Nephron (organoid): ENCODE measurements around the gene ADARB2.
A peak's percentile ranks its signal among the peaks of the same experiment; 100 is the strongest.

ENCODE experiments used
- H3K27ac Mint-ChIP-seq, 3 experiments: 2 replicates each; pipeline ENCODE4 v1.8.0; 2020; ENCODE audit warnings: mixed read lengths in 3 of 3, mild to moderate bottlenecking in 2 of 3, moderate library complexity in 1 of 3
- H3K27me3 Mint-ChIP-seq: 2 replicates; pipeline ENCODE4 v1.8.0; 2021; ENCODE audit warnings: low read depth, mild to moderate bottlenecking, moderate library complexity, mixed read lengths
- H3K36me3 Mint-ChIP-seq: 2 replicates; pipeline ENCODE4 v1.8.0; 2020; ENCODE audit warnings: low read depth, mixed read lengths
- H3K4me1 Mint-ChIP-seq: 2 replicates; pipeline ENCODE4 v1.8.0; 2020; ENCODE audit warnings: mixed read lengths
- H3K4me3 Mint-ChIP-seq, 3 experiments: 2 replicates each; pipeline ENCODE4 v1.8.0; 2020; ENCODE audit warnings: mild to moderate bottlenecking in 3 of 3, mixed read lengths in 3 of 3, moderate library complexity in 2 of 3
- H3K9me3 Mint-ChIP-seq: 2 replicates; pipeline ENCODE4 v1.8.0; 2020; ENCODE audit warnings: mixed read lengths
- TF ChIP-seq, protein P1 (sequence below), 3 experiments: fragments of 200-600 bp; sonication (generic); IDR thresholded peaks; one replicate each; pipeline ENCODE4 v1.5.0; 2021; ENCODE audit warnings: antibody characterized with exemption in 3 of 3; ENCODE audit not compliant: unreplicated experiment in 3 of 3

The ADARB2 gene

DNA sequence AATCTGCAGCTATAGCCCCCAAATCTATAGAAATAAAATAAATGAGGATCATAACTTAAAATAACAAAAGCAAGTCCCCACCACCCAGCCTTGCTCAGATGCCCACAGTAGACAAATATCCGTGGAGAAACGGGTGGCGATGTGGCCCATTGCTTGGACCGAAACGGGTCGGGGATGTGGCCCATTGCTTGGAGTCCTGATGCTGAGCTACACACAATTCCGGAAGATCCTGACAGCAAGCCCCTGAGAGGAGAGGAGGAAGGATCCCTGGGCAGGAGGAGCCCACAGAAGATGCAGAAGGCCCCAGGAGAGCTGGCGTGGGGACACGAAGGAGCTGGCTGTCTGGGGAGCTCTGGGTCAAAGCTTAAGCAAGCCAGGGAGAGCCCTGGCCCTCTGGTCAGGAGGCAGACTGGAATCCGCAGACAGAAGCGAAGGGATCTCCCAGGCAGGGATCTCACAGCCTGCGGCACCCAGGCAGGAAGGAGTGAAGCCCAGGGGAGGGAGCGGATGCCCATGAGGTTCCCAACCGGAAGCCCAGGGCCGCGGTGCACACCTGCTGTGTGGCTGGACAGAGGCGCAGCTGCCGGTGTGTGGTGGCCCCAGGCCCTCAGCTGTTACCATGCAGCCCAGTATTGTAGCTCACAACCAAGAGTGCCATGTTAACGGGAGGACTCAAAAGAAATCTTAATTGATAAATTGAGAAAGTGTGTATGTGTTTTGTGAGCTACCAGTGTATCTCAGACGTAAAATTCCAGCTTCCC, 138.8 kb downstream of the ADARB2 start:
- H3K9me3 Mint-ChIP-seq: no peaks in the 10 kb centered on the region
- peaks cover 30% of the 10 kb centered on the region for H3K4me1 Mint-ChIP-seq
- no peak overlapping the region for H3K27ac Mint-ChIP-seq
- H3K27me3 Mint-ChIP-seq: peaks cover 48% of the 10 kb centered on the region
- no peaks in the 10 kb centered on the region for H3K36me3 Mint-ChIP-seq
- H3K4me3 Mint-ChIP-seq: no peak overlapping the region
- TF ChIP-seq, protein P1, sequence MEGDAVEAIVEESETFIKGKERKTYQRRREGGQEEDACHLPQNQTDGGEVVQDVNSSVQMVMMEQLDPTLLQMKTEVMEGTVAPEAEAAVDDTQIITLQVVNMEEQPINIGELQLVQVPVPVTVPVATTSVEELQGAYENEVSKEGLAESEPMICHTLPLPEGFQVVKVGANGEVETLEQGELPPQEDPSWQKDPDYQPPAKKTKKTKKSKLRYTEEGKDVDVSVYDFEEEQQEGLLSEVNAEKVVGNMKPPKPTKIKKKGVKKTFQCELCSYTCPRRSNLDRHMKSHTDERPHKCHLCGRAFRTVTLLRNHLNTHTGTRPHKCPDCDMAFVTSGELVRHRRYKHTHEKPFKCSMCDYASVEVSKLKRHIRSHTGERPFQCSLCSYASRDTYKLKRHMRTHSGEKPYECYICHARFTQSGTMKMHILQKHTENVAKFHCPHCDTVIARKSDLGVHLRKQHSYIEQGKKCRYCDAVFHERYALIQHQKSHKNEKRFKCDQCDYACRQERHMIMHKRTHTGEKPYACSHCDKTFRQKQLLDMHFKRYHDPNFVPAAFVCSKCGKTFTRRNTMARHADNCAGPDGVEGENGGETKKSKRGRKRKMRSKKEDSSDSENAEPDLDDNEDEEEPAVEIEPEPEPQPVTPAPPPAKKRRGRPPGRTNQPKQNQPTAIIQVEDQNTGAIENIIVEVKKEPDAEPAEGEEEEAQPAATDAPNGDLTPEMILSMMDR (IDR thresholded peaks at IDR 0.05; ENCODE audit: unreplicated experiment in 3 of 3): no peak

DNA sequence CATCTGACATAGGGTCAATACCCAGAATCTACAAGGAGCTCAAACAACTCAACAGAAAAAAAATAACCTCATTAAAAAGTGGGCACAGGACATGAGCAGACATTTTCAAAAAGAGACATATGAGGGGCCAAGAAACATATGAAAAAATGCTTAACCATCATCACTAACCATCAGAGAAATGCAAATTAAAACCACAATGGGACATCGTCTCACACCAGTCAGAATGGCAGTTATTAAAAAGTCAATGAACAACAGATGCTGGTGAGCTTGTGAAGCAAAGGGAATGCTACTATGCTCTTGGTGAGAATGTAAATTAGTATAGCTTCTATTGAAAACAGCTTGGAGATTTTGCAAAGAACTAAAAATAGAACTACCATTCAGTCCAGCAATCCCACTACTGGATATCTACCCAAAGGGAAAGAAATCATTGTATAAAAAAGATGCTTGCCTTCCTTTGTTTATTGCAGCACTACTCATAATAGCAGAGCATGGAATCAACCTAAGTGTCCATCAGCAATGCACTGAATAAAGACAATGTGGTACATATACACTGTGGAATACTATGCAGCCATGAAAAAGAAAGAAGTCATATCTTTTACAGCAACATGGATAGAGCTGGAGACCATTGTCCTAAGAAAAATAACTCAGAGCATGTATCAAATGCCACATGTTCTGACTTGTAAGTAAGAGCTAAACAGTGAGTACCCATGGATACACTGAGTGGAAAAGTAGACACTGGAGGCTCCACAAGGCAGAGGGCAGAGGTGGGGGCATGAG, 139.8 kb downstream of the ADARB2 start:
- Mint-ChIP-seq H3K27ac (no peak overlapping the region), H3K36me3 (no peaks in the 10 kb centered on the region), H3K4me1 (peaks cover 30% of the 10 kb centered on the region), H3K4me3 (no peak overlapping the region), H3K27me3 (peaks cover 48% of the 10 kb centered on the region), H3K9me3 (no peaks in the 10 kb centered on the region)
- TF ChIP-seq, protein P1 (IDR thresholded peaks at IDR 0.05; ENCODE audit: unreplicated experiment in 3 of 3): no peak

DNA sequence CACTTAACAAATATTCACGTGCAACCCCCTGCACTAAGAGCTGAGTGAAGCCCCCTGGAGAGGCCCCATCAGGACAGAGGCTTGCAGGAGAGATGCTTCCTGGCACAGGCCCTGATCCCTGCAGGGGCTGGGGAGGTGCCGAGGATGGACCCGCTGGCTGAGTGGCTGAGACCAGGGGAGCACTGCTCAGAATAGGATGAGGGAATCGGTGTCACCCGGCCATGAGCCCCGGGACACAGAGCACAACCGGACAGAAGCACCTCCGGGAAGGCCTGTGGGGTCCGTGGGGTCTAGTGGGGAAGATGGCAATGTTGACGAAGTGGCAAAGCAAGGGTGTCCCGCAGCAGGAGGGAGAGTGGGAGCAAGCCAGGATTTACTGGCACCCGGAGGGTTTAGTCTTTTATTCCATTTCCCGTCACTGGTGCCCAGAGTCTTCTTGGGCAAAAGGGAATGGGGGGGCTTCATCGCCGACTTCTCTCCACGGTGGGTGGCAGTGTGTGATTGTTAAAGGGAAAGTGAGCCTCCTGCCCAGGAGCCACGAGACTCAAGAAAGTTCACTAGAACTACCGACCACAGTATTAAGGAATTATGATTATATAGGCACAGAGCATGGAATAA, 140.7 kb downstream of the ADARB2 start:
- Mint-ChIP-seq H3K27ac (no peak overlapping the region), H3K27me3 (peaks cover 48% of the 10 kb centered on the region), H3K4me3 (no peak overlapping the region), H3K36me3 (no peaks in the 10 kb centered on the region), H3K9me3 (no peaks in the 10 kb centered on the region), H3K4me1 (peaks cover 28% of the 10 kb centered on the region)
- TF ChIP-seq, protein P1 (IDR thresholded peaks at IDR 0.05; ENCODE audit: unreplicated experiment in 3 of 3): no peak

DNA sequence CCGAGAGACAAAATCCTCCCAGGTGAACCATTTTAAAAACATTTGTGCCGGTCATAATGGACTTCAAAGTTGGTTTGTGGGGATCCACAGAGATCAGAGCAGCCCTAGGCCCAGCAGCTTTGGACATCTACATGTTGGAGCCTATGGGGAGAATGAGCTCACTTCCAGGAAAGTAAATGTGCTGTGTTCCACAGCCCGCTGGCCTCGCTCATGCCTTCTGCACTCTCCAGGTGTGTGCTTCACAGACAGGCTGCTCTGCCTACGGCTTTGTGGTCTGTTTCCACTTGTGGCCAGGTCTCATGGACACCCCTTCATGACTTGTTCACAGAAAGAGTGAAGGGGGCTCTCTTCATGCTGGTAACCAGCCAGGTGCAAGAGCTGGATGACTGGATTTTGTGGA, 141.6 kb downstream of the ADARB2 start:
- H3K36me3 Mint-ChIP-seq: no peaks in the 10 kb centered on the region
- no peak overlapping the region for H3K27ac Mint-ChIP-seq
- H3K4me3 Mint-ChIP-seq: no peak overlapping the region
- peaks cover 23% of the 10 kb centered on the region for H3K4me1 Mint-ChIP-seq
- peaks cover 50% of the 10 kb centered on the region for H3K27me3 Mint-ChIP-seq
- no peaks in the 10 kb centered on the region for H3K9me3 Mint-ChIP-seq
- TF ChIP-seq, protein P1 (IDR thresholded peaks at IDR 0.05; ENCODE audit: unreplicated experiment in 3 of 3): no peak

- H3K4me1 Mint-ChIP-seq: peaks cover 23% of the 10 kb centered on the region
- peak overlapping the region in 1 of 3 experiments; percentile 21 for H3K4me3 Mint-ChIP-seq
- no peaks in the 10 kb centered on the region for H3K9me3 Mint-ChIP-seq
- no peak overlapping the region for H3K27ac Mint-ChIP-seq
- peaks cover 50% of the 10 kb centered on the region for H3K27me3 Mint-ChIP-seq
- TF ChIP-seq, protein P1 (IDR thresholded peaks at IDR 0.05; ENCODE audit: unreplicated experiment in 3 of 3): no peak
- H3K36me3 Mint-ChIP-seq: no peaks in the 10 kb centered on the region
Measured at GRCh38 chr10:1595242-1595600, 142.1 kb downstream of the ADARB2 start.
